Liver (tissue), 3 donors: ENCODE measurements around the gene LCP2.

ENCODE experiments used
- ATF3 ChIP-seq: IDR thresholded peaks from 2 replicates; pipeline ENCODE4 v1.6.1; 2016; ENCODE audit warnings: antibody characterized with exemption
- FOXA1 ChIP-seq: IDR thresholded peaks from 2 replicates; pipeline ENCODE4 v1.6.1; 2016; ENCODE audit warnings: antibody characterized with exemption
- GABPA ChIP-seq, 2 donors: IDR thresholded peaks in 1 of 2; conservative IDR thresholded peaks in 1 of 2; 2 replicates each; pipeline ENCODE4 v1.6.1; 2016; ENCODE audit warnings: antibody characterized with exemption in 2 of 2, mild to moderate bottlenecking in 1 of 2, moderate library complexity in 1 of 2
- HNF4G ChIP-seq: IDR thresholded peaks from 2 replicates; pipeline ENCODE4 v1.6.1; 2016; ENCODE audit warnings: antibody characterized with exemption
- RAD21 ChIP-seq, 2 donors: IDR thresholded peaks; 2 replicates each; pipeline ENCODE4 v1.6.1; 2016; ENCODE audit warnings: antibody characterized with exemption in 2 of 2, mild to moderate bottlenecking in 2 of 2
- RXRA ChIP-seq, 2 donors: IDR thresholded peaks; 2 replicates each; pipeline ENCODE4 v1.6.1; 2017 to 2018; ENCODE audit warnings: antibody characterized with exemption in 2 of 2, mild to moderate bottlenecking in 1 of 2
- TAF1 ChIP-seq: conservative IDR thresholded peaks from 2 replicates; pipeline ENCODE4 v1.6.1; 2016; ENCODE audit warnings: antibody characterized with exemption, mild to moderate bottlenecking
- TF ChIP-seq, protein P1 (sequence below): fragments of 150-350 bp; IDR thresholded peaks from 2 replicates; pipeline ENCODE4 v1.5.1; 2017; ENCODE audit warnings: improper control_type of control experiment, low read depth, low read length; ENCODE audit not compliant: missing input control
- TF ChIP-seq, protein P2 (sequence below): IDR thresholded peaks from 2 replicates; pipeline ENCODE4 v1.6.1; 2016; ENCODE audit warnings: antibody characterized with exemption, mild to moderate bottlenecking
- TF ChIP-seq, protein P3 (sequence below): IDR thresholded peaks from 2 replicates; pipeline ENCODE4 v1.6.1; 2016; ENCODE audit warnings: antibody characterized with exemption
- donor health status: healthy.
- donor health status: healthy.

DNA sequence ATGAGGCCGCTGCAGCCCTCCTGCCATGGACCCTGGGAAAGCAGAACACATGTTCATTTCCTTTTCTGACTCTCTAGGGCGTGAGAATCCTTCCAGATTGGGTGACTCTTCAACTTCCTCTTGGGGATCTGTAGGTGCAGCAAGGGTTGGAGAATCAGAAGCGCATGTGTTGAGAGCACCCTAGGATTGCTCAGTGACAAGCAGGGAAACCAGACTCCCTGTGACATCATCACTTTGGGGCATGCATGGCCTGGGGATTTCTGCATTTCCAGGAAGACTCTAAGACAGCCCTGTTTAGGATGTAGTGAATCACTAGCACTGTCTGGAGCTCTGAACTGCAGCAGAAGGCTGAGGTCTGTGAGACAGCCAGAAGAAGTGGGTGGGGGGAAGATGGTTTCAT lies 15.1 kb upstream of the LCP2 start:
- TF ChIP-seq, protein P1, sequence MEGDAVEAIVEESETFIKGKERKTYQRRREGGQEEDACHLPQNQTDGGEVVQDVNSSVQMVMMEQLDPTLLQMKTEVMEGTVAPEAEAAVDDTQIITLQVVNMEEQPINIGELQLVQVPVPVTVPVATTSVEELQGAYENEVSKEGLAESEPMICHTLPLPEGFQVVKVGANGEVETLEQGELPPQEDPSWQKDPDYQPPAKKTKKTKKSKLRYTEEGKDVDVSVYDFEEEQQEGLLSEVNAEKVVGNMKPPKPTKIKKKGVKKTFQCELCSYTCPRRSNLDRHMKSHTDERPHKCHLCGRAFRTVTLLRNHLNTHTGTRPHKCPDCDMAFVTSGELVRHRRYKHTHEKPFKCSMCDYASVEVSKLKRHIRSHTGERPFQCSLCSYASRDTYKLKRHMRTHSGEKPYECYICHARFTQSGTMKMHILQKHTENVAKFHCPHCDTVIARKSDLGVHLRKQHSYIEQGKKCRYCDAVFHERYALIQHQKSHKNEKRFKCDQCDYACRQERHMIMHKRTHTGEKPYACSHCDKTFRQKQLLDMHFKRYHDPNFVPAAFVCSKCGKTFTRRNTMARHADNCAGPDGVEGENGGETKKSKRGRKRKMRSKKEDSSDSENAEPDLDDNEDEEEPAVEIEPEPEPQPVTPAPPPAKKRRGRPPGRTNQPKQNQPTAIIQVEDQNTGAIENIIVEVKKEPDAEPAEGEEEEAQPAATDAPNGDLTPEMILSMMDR = no peak
- TF ChIP-seq TAF1 = no peak
- TF ChIP-seq, protein P2, sequence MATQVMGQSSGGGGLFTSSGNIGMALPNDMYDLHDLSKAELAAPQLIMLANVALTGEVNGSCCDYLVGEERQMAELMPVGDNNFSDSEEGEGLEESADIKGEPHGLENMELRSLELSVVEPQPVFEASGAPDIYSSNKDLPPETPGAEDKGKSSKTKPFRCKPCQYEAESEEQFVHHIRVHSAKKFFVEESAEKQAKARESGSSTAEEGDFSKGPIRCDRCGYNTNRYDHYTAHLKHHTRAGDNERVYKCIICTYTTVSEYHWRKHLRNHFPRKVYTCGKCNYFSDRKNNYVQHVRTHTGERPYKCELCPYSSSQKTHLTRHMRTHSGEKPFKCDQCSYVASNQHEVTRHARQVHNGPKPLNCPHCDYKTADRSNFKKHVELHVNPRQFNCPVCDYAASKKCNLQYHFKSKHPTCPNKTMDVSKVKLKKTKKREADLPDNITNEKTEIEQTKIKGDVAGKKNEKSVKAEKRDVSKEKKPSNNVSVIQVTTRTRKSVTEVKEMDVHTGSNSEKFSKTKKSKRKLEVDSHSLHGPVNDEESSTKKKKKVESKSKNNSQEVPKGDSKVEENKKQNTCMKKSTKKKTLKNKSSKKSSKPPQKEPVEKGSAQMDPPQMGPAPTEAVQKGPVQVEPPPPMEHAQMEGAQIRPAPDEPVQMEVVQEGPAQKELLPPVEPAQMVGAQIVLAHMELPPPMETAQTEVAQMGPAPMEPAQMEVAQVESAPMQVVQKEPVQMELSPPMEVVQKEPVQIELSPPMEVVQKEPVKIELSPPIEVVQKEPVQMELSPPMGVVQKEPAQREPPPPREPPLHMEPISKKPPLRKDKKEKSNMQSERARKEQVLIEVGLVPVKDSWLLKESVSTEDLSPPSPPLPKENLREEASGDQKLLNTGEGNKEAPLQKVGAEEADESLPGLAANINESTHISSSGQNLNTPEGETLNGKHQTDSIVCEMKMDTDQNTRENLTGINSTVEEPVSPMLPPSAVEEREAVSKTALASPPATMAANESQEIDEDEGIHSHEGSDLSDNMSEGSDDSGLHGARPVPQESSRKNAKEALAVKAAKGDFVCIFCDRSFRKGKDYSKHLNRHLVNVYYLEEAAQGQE = no peak
- TF ChIP-seq RAD21 (IDR thresholded peaks at IDR 0.05) = no peak
- no peak for TF ChIP-seq ATF3
- no peak for TF ChIP-seq GABPA (IDR thresholded peaks at IDR 0.05 in 1 of 2, conservative IDR thresholded peaks at IDR 0.05 in 1 of 2)
- no peak for TF ChIP-seq FOXA1
- no peak for TF ChIP-seq RXRA (IDR thresholded peaks at IDR 0.05)
- TF ChIP-seq, protein P3, sequence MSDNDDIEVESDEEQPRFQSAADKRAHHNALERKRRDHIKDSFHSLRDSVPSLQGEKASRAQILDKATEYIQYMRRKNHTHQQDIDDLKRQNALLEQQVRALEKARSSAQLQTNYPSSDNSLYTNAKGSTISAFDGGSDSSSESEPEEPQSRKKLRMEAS = no peak
- no peak for TF ChIP-seq HNF4G
